Trophoblast cell (in vitro differentiated cells and primary cell): ENCODE data around the gene VMP1. TPM values are rescaled to one million over a fixed set of nuclear protein-coding genes. Genes with fewer than 3 reads are reported as not detected.

Experiments used
- DNase-seq, 2 donors: peaks; one replicate each; pipeline ENCODE4 v3.0.0-alpha.2; 2016
- H2AFZ ChIP-seq: 2 replicates; pipeline ENCODE4 v1.6.1; 2013; ENCODE audit warnings: low read length, moderate library complexity, mild to moderate bottlenecking; ENCODE audit not compliant: insufficient read depth, poor library complexity
- H2AK5ac ChIP-seq: 2 replicates; pipeline ENCODE4 v1.6.1; 2013; ENCODE audit warnings: mild to moderate bottlenecking, low read length
- H2BK120ac ChIP-seq: 2 replicates; pipeline ENCODE4 v1.6.1; 2013; ENCODE audit warnings: low read length, mild to moderate bottlenecking, moderate library complexity; ENCODE audit not compliant: insufficient read depth, poor library complexity
- H2BK12ac ChIP-seq: 2 replicates; pipeline ENCODE4 v1.6.1; 2013; ENCODE audit warnings: mild to moderate bottlenecking, low read length, moderate library complexity
- H2BK5ac ChIP-seq: 2 replicates; pipeline ENCODE4 v1.6.1; 2013; ENCODE audit warnings: low read length, low read depth, moderate library complexity, mild to moderate bottlenecking; ENCODE audit not compliant: poor library complexity
- H3K14ac ChIP-seq: 2 replicates; pipeline ENCODE4 v1.6.1; 2013; ENCODE audit warnings: mild to moderate bottlenecking, low read length
- H3K18ac ChIP-seq: 2 replicates; pipeline ENCODE4 v1.6.1; 2013; ENCODE audit warnings: mild to moderate bottlenecking, low read length
- H3K23ac ChIP-seq: 2 replicates; pipeline ENCODE4 v1.6.1; 2013; ENCODE audit warnings: low read length
- H3K27ac ChIP-seq: 2 replicates; pipeline ENCODE4 v1.5.1; 2013; ENCODE audit warnings: low read depth, mild to moderate bottlenecking, inconsistent platforms, low read length, moderate library complexity
- H3K27me3 ChIP-seq: 2 replicates; pipeline ENCODE4 v1.6.1; 2013; ENCODE audit warnings: inconsistent platforms, mild to moderate bottlenecking, low read length, moderate library complexity; ENCODE audit not compliant: insufficient read depth
- H3K36me3 ChIP-seq, 2 experiments: 1 replicate in 1 of 2; 2 replicates in 1 of 2; pipeline ENCODE4 v1.6.1; 2013; ENCODE audit warnings: low read length in 2 of 2, mild to moderate bottlenecking in 2 of 2, moderate library complexity in 1 of 2; ENCODE audit not compliant: insufficient read depth in 2 of 2, control insufficient read depth in 1 of 2
- H3K4ac ChIP-seq: 2 replicates; pipeline ENCODE4 v1.6.1; 2013; ENCODE audit warnings: low read depth, mild to moderate bottlenecking, low read length, moderate library complexity
- H3K4me1 ChIP-seq, 2 experiments: 1 replicate in 1 of 2; 2 replicates in 1 of 2; pipeline ENCODE4 v1.6.1; 2013; ENCODE audit warnings: low read length in 2 of 2, mild to moderate bottlenecking in 2 of 2, moderate library complexity in 1 of 2; ENCODE audit not compliant: insufficient read depth in 2 of 2, control insufficient read depth in 1 of 2
- H3K4me2 ChIP-seq: 2 replicates; pipeline ENCODE4 v1.6.1; 2013; ENCODE audit warnings: inconsistent platforms, mild to moderate bottlenecking, low read length, moderate library complexity
- H3K4me3 ChIP-seq: 2 replicates; pipeline ENCODE4 v1.5.1; 2013; ENCODE audit warnings: mild to moderate bottlenecking, low read depth, low read length, inconsistent platforms
- H3K79me1 ChIP-seq: one replicate; pipeline ENCODE4 v1.6.1; 2013; ENCODE audit warnings: low read length
- H3K79me2 ChIP-seq: 2 replicates; pipeline ENCODE4 v1.6.1; 2013; ENCODE audit warnings: low read length, mild to moderate bottlenecking; ENCODE audit not compliant: control insufficient read depth, insufficient read depth, poor library complexity
- H3K9ac ChIP-seq: 2 replicates; pipeline ENCODE4 v1.6.1; 2013; ENCODE audit warnings: mild to moderate bottlenecking, low read length
- H3K9me3 ChIP-seq: 2 replicates; pipeline ENCODE4 v1.6.1; 2013; ENCODE audit warnings: low read depth, mild to moderate bottlenecking, control low read depth, inconsistent platforms, low read length; ENCODE audit not compliant: insufficient read depth
- H4K12ac ChIP-seq: 2 replicates; pipeline ENCODE4 v1.6.1; 2013; ENCODE audit warnings: low read depth, mild to moderate bottlenecking, low read length, moderate library complexity
- H4K8ac ChIP-seq: 2 replicates; pipeline ENCODE4 v1.6.1; 2013; ENCODE audit warnings: low read depth, mild to moderate bottlenecking, low read length, moderate library complexity
- H4K91ac ChIP-seq: one replicate; pipeline ENCODE4 v1.6.1; 2013; ENCODE audit warnings: low read depth, mild to moderate bottlenecking, low read length, moderate library complexity
- WGBS: extraction: QIAGEN DNeasy Blood & Tissue Kit; methylation state at CpG from one replicate; pipeline ENCODE4 v1.1.7; 2013; ENCODE audit warnings: missing lambda C conversion rate; ENCODE audit not compliant: insufficient read length, insufficient coverage; ENCODE audit errors: extremely low coverage; 5-methylcytosine and 5-hydroxymethylcytosine counted together
- polyA plus RNA-seq: library from polyadenylated mRNA; stranded (reverse); fragments of 200-250 nt; gene quantifications from 2 replicates; pipeline ENCODE4 v1.2.3, GENCODE V29; 2013

The VMP1 gene
- 111 and 118 TPM in 2 replicates for polyA plus RNA-seq

GRCh38 chr17:59707149-59707970 lies at the start of gene VMP1, which contains the start of gene PTRH2:
Gene VMP1 (plus strand): TSS chr17:59707654. CDS start chr17:59731447, 23,793 bp downstream.
Gene PTRH2 (minus strand): TSS chr17:59707430. CDS start chr17:59697978, 9,452 bp downstream.
- Histone ChIP-seq H3K4me2 (peak within 1 kb of the TSS; percentile 85), H3K9me3 (no peaks in the 10 kb centered on the region), H3K4ac (peak within 1 kb of the TSS; percentile 81), H4K12ac (peak within 1 kb of the TSS; percentile 83), H3K4me1 (peaks cover 2% of the 10 kb centered on the region in 2 experiments), H3K27me3 (no peaks in the 10 kb centered on the region), H3K18ac (peak within 1 kb of the TSS; percentile 72), H4K91ac (peak within 1 kb of the TSS; percentile 94), H2BK120ac (peak within 1 kb of the TSS; percentile 8), H3K14ac (peak within 1 kb of the TSS; percentile 85), H3K4me3 (peak within 1 kb of the TSS; percentile 77), H2AFZ (peak within 1 kb of the TSS; percentile 83), H3K27ac (peak within 1 kb of the TSS; percentile 77), H3K36me3 (peaks cover under 1% of the 10 kb centered on the region in 2 experiments), H4K8ac (peak within 1 kb of the TSS; percentile 92), H2BK5ac (peak within 1 kb of the TSS; percentile 91), H2AK5ac (peak within 1 kb of the TSS; percentile 77), H3K79me2 (peaks cover 31% of the 10 kb centered on the region), H2BK12ac (peak within 1 kb of the TSS; percentile 38), H3K79me1 (peaks cover 8% of the 10 kb centered on the region), H3K23ac (no peak within 1 kb of the TSS), H3K9ac (peak within 1 kb of the TSS; percentile 77)
- DNase-seq: peak; percentile 100
- WGBS: no CpG with 5 or more reads among the region's 45 CpGs

GRCh38 chr17:59666235-59666634 lies 41.2 kb upstream of the VMP1 start:
- Histone ChIP-seq H3K14ac (no peak overlapping the region), H3K4ac (no peak overlapping the region), H3K9ac (no peak overlapping the region), H3K18ac (no peak overlapping the region), H3K9me3 (no peaks in the 10 kb centered on the region), H3K27me3 (no peaks in the 10 kb centered on the region), H3K27ac (no peak overlapping the region), H3K36me3 (peaks cover 18 to 37% of the 10 kb centered on the region in 2 experiments), H2AFZ (no peak overlapping the region), H2AK5ac (no peak overlapping the region), H3K23ac (no peak overlapping the region), H3K4me2 (no peak overlapping the region), H2BK5ac (no peak overlapping the region), H3K79me1 (no peaks in the 10 kb centered on the region), H2BK120ac (no peak overlapping the region), H4K8ac (no peak overlapping the region), H3K4me1 (no peaks in the 10 kb centered on the region), H4K91ac (no peak overlapping the region), H3K79me2 (no peaks in the 10 kb centered on the region), H4K12ac (no peak overlapping the region), H3K4me3 (no peak overlapping the region), H2BK12ac (no peak overlapping the region)
- no peak for DNase-seq
- WGBS: no CpG with 5 or more reads among the region's 5 CpGs

DNA sequence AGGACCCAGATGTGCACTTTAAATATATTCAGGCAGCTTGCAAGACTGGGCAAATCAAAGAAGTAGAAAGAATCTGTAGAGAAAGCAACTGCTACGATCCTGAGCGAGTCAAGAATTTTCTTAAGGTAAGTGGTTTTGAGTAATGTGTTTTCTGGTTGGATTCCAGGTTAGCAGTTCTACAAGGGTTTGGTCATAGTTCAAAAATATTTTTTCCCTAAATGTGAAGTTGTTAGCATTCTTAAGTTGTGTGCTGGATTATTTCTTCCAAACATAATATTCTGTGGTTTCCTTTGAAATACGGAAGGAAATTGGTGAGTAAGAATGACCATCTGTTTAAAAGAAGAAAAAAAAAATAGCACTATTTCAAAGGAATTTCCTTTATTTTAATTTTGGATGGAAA lies 38.6 kb upstream of the VMP1 start:
- WGBS: no CpG with 5 or more reads among the region's 3 CpGs
- no peak overlapping the region for H3K27ac ChIP-seq
- H3K14ac ChIP-seq: no peak overlapping the region
- H2AK5ac ChIP-seq: no peak overlapping the region
- no peak overlapping the region for H4K12ac ChIP-seq
- H3K36me3 ChIP-seq: peaks cover 15 to 34% of the 10 kb centered on the region in 2 experiments
- no peaks in the 10 kb centered on the region for H3K9me3 ChIP-seq
- H2BK12ac ChIP-seq: no peak overlapping the region
- no peak overlapping the region for H2AFZ ChIP-seq
- no peaks in the 10 kb centered on the region for H3K79me2 ChIP-seq
- H3K4me3 ChIP-seq: no peak overlapping the region
- H3K4me1 ChIP-seq: no peaks in the 10 kb centered on the region
- no peak overlapping the region for H3K4ac ChIP-seq
- H3K18ac ChIP-seq: no peak overlapping the region
- no peak overlapping the region for H3K4me2 ChIP-seq
- H3K27me3 ChIP-seq: no peaks in the 10 kb centered on the region
- no peak overlapping the region for H3K9ac ChIP-seq
- no peak overlapping the region for H4K8ac ChIP-seq
- DNase-seq: peak; percentile 4 to 37
- no peak overlapping the region for H2BK5ac ChIP-seq
- no peak overlapping the region for H4K91ac ChIP-seq
- no peak overlapping the region for H3K23ac ChIP-seq
- H3K79me1 ChIP-seq: no peaks in the 10 kb centered on the region
- H2BK120ac ChIP-seq: no peak overlapping the region

DNA sequence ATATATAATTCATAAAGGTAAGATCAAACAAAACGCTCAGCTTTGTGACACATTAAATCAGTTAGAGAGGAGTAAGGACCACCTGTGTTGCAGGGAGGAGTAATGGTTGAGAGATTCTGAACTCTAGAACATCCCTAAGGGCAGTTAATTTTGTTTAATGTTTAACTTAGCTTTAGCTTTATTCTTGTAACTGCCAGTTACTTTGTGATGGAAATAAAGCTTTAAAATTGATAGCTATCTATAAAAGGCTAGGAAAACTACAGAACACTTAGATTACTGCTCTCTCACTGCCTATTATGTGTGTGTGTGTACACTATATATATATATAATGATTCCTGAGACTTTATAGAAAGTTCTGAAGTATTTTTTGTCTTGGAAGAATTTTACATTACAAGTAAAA lies 38.0 kb upstream of the VMP1 start:
- Histone ChIP-seq H3K23ac (no peak overlapping the region), H2BK5ac (no peak overlapping the region), H3K9me3 (no peaks in the 10 kb centered on the region), H3K4me2 (no peak overlapping the region), H4K12ac (no peak overlapping the region), H3K4ac (no peak overlapping the region), H2BK120ac (no peak overlapping the region), H2BK12ac (no peak overlapping the region), H4K8ac (no peak overlapping the region), H3K14ac (no peak overlapping the region), H3K27ac (no peak overlapping the region), H2AK5ac (no peak overlapping the region), H4K91ac (no peak overlapping the region), H3K18ac (no peak overlapping the region), H3K36me3 (peaks cover 13 to 31% of the 10 kb centered on the region in 2 experiments), H3K79me1 (no peaks in the 10 kb centered on the region), H3K4me1 (no peaks in the 10 kb centered on the region), H3K4me3 (no peak overlapping the region), H3K79me2 (no peaks in the 10 kb centered on the region), H2AFZ (no peak overlapping the region), H3K9ac (no peak overlapping the region), H3K27me3 (no peaks in the 10 kb centered on the region)
- no peak for DNase-seq
- no CpG with 5 or more reads among the region's 1 CpG for WGBS
